ENCODE results near the gene PPP3CA.
"Not testable (repeated sequence)": the region's sequence is repeated elsewhere in the genome, so short reads cannot be mapped to it uniquely, and the experiment has no call there.

Gene PPP3CA

GRCh38 chr4:101211146-101211553 is 136.2 kb downstream of the PPP3CA start:
- no peak for DNase-seq (ENCODE audit: low spot score)

GRCh38 chr4:101210331-101210730 is 137.0 kb downstream of the PPP3CA start:
- DNase-seq (ENCODE audit: low spot score) = no peak

DNA sequence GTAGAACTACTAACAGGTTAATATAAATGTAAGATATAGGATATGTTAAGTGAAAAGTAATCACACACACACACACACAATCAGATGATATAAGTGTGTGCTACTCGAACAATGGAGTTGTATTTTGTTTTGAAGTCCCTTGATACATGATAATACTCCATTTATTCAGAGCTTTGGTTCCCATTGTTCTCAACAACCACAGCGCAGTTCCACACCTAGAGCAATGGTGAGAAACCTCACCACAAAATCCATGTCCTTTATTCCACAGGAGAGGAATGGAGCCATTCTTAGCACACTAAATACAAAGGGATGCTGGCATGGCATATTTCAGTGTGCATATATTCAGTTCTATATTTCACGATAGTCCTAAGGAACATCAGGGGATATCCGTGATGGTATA is 139.2 kb downstream of the PPP3CA start:
- no peak for DNase-seq (ENCODE audit: low spot score)

GRCh38 chr4:101205916-101206315 is 141.4 kb downstream of the PPP3CA start:
- DNase-seq (ENCODE audit: low spot score) = no peak

DNA sequence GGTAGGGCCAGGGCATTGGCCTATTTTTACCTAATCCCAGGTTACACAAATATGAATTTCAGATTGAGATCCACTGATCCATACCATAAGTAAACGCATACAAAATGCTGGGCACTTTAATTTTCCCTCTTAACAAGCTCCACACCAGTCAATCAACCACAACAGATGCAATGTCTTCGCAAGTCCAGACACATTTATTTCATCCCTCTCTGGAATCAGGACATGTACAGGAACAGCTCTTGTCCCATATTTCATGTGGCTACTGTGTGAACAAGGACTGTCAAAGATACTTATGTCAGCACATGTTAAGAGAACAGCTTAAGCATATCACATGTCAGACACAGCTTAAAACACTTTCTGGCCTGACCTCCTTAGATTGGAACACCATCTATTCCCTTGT is 145.9 kb downstream of the PPP3CA start:
- no peak for DNase-seq (ENCODE audit: low spot score)

- DNase-seq (ENCODE audit: low spot score) = no peak
Measured at GRCh38 chr4:101200561-101200960, 146.8 kb downstream of the PPP3CA start.

GRCh38 chr4:101199507-101200285 is 147.6 kb downstream of the PPP3CA start:
- DNase-seq (ENCODE audit: low spot score) = no peak

GRCh38 chr4:101198682-101199339 is 148.5 kb downstream of the PPP3CA start:
- DNase-seq (ENCODE audit: low spot score) = no peak

GRCh38 chr4:101197350-101197749 is 150.0 kb downstream of the PPP3CA start:
- DNase-seq (ENCODE audit: low spot score) = no peak

DNA sequence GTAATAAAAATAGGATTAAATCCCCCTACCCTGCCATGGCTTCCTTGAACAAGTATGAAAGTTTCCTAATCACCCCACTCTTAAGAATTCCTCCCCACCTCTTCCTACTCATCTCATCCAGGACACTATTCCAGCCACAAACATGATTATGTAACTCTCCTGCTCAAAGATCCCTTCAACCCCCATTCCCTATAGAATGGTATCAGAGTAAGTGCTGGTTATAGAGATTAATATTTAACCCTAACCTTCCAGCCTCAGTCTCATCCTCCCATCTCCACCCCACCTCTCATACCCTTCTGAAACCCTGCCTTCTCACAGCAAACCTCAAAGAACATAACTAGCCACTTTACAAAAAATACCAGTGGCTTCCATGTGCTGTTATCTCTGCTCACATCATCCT is 155.1 kb downstream of the PPP3CA start:
- no peak for DNase-seq (ENCODE audit: low spot score)

DNA sequence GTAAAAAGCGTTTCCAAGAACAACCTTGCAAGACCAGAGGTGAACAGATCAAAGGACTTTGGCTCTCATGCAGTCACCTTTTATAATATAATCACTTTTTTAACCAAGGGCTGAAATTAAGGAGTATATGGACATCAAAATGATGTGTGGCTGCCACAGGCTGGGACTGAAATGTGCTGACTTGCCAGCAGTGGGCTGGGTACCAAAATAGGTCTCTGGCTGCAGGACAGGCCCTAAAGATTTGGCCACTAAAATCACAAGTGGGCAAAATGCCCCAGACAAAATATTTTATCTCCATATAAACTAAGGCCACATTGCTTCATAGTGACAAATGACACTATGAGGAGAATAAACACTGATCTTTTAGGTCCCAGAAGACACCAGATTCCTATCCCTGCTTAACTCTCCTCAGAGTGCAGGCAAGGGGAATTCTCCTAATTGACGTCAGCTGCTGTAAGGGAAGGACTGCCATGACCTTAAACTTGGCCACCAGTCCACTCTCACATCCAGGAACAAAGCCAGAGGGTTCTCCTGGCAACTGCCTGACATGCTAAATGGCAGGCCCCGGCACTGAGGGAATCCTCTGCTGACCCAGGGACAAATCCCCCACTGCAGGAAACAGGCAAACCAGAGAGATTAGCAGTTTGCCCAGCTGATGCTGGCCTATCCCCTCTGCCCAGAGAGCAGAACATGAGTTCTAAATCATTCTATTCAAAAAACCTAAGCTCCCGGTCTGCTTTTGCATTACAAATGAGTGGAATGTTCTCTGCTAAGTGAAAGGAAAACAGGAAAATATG is 155.8 kb downstream of the PPP3CA start:
- no peak for DNase-seq (ENCODE audit: low spot score)

- no peak for DNase-seq (ENCODE audit: low spot score)
Measured at GRCh38 chr4:101190751-101191150, 156.6 kb downstream of the PPP3CA start.

DNA sequence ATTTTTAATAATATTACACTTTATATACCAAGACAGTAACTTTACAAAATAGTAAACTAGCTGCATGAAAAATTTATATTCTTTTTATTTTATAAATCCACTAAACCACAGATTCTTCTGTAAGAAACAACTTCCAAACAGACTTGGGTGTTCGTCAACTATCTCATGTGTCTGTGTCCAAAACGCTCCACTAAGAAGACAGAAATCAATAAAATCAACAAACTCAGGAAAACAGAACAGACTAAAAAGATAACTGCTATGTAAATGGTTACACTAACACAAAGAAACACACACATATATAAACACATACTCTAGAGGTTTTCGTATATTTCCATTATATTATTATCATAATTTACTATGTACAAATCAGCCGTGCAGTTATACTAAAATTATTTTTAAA is 158.4 kb downstream of the PPP3CA start:
- DNase-seq (ENCODE audit: low spot score) = no peak

- DNase-seq (ENCODE audit: low spot score) = peak; percentile 17
Measured at GRCh38 chr4:101187841-101188240, 159.5 kb downstream of the PPP3CA start.

DNA sequence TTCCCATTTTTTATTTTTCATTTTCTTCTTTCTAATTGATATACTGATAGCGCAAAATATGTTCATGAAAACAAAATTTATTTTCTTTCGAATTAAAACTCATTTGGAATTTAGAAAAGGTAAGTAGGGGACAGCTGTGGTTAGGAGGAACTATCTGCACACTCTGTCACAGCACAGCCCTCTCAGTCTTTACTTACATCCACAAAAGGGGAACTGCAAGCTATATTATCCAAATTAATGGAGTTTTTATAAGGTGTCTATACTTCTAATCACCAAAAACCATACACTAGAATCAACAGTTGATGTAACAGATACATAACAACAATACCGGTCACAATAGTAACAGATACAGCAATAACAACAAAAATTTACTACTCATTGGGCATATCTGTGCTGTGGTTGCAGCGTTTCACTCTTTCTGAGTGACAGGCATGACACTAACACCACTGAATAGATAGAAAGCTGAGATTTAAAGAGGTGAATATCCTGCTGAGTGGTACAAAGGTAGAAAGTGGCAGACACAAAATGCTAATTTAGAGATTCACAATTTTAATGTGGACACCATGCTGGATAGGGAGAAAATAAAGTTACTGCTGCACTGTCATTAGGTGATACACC is 160.7 kb downstream of the PPP3CA start:
- DNase-seq (ENCODE audit: low spot score) = no peak

GRCh38 chr4:101184668-101185067 is 162.7 kb downstream of the PPP3CA start:
- DNase-seq (ENCODE audit: low spot score) = no peak

GRCh38 chr4:101183666-101184373 is 163.5 kb downstream of the PPP3CA start:
- DNase-seq (ENCODE audit: low spot score) = no peak

DNA sequence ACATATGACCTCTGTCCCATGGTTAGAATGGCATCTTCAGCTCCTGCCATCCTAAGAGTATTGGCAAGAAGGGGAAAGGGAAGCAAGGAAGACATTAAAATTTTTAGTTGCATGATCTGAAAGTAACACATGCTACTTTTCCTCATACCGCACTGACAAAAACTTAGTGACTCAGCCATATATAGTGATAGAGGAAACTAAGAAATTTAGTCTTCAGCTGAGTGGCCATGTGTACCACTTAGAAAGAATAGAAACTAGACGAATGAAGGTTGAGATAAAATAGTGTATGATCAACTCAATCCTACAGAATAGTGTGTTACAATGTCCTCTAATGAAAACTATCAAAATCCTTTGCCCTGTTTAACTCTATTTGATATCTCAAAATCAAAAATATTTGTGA is 164.1 kb downstream of the PPP3CA start:
- DNase-seq (ENCODE audit: low spot score) = no peak

- not testable (repeated sequence) for DNase-seq (ENCODE audit: low spot score)
Measured at GRCh38 chr4:101182688-101183087, 164.6 kb downstream of the PPP3CA start.

DNA sequence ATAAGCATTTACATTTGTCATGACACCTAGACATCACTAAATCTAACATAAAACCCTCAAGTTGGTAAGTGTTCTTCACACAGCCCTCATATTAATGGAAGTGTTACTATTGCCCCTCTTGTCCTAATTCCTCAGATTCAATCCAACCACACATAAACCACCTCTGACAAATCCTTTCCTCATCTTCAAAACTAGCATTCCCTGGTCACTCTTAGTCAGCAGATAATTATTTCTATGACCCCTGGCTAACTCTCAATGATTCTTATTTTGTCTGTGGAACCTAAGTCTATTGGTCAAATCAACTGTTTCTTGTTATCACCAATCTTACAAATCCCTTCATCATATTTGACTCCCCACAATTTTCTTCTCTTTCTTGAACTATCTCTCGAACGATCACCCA is 168.6 kb downstream of the PPP3CA start:
- no peak for DNase-seq (ENCODE audit: low spot score)

DNA sequence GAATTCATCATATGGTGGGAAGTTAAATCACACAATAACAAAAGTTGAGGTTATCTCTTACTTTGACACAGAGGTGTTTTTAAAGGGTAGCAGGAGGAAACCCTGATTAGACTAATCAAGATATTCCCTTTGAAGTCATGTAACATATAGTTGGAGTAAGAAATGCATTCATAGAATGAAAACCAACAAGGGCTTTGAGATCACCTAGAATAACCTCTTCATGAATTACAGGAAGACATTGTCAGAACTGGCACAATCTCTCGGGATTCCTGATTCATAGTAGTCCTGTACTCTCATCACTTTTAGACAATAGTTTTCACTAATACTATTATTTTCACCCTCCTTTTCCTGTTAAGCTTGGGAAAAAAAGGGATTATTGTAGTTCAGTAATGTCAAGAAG is 170.2 kb downstream of the PPP3CA start:
- DNase-seq (ENCODE audit: low spot score) = no peak
